GF-D8 (cell line): Measurements from ENCODE around the gene IGFBP7.

Experiments
- DNase-seq: peaks from one replicate; lab custom pipeline; 2025; lab: John Stamatoyannopoulos, UW

Gene IGFBP7

DNA sequence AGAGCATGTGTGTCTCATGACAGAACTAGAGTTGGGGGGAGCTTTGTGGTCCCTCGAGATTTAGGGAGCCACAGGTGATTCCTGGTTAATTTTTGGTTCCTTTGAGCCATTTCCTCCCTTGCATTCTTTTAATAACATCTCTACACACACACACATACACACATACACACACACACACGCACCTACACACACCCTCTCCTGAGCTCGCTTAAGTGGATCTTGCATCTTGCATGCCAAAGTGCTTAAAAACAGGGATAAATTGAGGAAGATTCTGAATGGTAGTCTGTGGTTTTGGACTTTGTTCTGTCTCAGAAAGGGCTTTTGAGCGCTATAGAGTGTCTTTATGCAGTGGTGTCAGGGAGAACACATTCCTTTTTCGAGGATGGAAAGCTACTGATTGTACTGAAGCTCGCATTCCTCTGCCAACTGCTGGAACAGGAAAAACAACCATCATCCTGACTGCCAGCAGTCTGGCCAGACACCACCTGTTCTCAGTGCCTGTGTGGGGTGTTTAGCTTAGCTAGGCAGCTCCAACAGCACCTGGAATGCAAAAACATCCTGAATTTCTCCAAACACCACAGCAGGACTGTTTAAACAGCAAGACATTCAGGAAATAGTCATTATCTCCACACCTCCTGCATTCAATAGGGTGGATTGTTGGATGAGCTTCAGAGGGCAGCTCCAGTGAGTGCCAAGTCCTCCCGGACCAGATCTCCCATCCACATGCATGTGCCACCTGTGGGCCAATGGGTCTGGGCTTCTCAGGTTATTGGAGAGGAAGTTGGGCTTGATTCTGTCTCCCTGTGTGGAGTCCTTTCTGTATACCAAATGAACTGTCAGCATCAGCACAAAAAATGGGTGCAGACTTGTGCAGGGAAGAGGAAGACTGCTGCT is 21.9 kb upstream of the IGFBP7 start:
- no peak for DNase-seq

- DNase-seq: no peak
Measured at GRCh38 chr4:57129477-57129876, 19.3 kb upstream of the IGFBP7 start.

DNA sequence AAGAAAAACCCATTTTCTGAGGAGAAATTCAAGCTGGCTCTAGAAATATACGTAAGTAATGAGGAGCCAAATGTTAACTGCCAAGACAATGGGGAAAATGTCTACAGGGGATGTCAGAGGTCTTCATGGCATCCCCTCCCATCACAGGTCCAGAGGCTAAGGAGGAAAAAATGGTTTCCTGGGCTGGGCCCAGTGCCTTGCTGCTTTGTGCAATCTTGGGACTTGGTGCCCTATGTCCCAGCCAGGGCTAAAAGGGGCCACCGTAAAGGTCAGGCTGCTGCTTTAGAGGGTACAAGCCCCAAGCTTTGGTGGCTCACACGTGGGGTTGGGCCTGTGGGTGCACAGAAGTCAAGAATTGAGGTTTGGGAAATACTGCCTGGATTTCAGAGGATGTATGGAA is 17.2 kb upstream of the IGFBP7 start:
- no peak for DNase-seq

GRCh38 chr4:57125996-57126395 is 15.8 kb upstream of the IGFBP7 start:
- DNase-seq: no peak

DNA sequence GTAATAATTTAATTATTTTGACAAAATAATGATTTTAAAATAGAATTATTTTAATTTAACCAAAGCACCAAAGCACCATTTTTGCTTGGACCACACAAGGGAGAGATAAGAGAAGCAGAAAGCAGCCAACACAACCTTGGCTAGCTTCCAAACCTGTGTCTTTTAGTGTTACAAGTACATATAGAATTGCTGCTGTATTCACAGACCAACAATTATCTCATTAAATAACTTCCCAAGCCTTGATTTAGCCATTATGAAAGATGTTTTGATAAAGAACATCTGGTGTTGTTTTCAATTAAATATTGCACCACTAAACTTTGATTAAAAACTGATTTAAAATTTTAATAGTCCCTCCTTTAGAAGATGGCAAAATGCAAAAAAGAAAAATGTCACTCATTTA is 14.0 kb upstream of the IGFBP7 start:
- DNase-seq: no peak

DNA sequence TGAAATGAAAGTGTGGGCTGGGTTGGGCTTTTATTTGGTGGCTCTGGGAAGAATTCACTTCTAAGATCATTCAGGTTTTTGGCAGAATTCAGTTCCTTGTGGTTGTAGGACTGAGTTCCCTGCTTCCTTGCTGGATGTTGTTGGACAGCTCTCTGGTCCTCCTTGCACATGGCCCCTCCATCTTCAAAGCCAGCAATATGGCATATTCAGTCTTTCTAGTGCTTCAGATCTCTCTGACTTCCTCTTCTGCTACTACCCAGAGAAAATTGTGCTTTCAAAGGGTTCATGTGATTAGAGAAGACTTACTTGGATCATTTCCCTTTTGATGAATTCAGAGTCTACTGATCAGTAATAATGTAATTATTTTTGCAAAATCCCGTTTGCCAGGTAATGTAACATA is 12.8 kb upstream of the IGFBP7 start:
- no peak for DNase-seq

GRCh38 chr4:57119054-57119651 is 9.0 kb upstream of the IGFBP7 start:
- DNase-seq: no peak

DNA sequence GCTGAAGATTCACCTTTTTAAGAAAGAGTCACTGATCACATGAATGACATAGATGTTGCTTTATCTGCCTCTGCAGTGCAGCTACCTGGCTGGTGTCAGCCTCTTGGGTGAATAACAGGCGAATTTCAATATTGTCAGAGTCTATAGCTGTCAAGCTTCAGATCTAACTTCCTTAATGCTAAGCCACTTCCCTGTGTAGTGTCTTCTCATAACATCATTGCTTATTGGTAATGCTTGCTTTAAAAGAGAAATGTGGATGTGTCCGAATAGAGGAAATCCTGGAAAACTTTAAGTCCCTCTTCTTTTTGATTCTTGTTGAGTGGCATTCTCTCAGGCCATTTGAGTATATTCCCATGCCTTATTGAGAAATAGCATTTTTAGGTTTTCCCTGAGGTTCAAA is 7.3 kb upstream of the IGFBP7 start:
- DNase-seq: no peak

GRCh38 chr4:57116245-57116644 is 6.1 kb upstream of the IGFBP7 start:
- no peak for DNase-seq

DNA sequence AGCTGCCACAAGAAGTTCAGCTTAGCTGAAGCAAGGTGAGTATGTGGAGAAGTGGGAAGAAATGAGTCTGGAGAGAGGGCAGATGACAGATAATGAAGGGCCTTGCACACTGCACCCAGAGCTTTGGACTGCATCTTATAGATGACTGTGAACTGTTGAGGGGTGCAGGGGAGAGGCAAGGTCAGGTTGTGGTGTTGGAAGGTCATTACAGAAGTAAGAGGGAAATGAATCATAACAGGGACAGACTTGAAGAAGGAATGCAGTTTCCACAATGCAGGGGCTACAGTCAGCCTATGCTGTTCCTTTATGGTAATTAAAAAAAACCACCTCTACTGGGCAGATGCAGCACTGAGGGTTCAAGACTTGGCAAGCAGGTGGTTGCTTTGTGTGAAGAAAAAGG is 4.8 kb upstream of the IGFBP7 start:
- no peak for DNase-seq

- DNase-seq: no peak
Measured at GRCh38 chr4:57113870-57114269, 3.7 kb upstream of the IGFBP7 start.

DNA sequence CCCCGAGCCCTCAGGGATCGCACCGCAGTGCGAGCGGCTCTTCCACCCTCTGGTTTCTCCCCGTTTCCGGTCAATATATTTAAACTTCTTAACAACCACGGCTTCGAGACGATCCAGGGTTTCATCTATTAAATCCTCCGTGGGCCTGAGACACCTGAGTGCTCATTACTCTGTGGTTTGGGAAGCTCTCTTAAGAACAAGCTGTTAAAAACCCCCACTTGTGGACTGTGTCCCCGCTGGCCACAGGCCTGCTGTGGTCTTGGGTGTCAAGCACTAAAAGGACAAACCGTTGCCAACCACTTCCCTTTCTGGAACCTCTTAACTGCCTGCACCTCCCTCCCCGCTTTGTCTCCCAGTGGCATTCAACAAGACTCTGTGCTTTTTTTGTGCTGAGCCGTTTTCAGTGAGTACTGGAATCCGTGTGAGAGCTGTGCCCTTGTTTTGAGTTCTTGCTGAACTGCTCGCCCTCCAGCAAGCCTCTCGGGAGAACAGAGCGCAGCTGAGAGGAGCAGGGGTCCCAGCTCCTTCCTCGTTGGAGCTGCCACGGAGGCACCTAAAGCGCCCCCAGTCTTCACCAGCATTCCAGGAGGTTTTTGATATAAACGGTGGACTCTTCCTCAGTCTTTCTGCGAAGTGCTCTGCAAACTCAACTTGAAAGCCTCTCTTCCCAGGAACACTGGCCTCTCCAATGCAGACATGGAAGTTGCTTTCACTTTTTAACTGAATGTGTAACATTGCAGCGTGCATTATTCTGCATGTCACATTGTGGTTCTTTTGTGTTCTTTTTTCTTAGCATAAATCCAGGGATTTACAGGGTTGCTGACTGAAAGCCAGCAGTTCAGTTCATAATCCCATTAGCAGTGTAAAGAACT is 691 bp upstream of the IGFBP7 start:
- DNase-seq: peak; percentile 94

GRCh38 chr4:57109411-57109846 is 756 bp downstream of the IGFBP7 start:
- no peak for DNase-seq

DNA sequence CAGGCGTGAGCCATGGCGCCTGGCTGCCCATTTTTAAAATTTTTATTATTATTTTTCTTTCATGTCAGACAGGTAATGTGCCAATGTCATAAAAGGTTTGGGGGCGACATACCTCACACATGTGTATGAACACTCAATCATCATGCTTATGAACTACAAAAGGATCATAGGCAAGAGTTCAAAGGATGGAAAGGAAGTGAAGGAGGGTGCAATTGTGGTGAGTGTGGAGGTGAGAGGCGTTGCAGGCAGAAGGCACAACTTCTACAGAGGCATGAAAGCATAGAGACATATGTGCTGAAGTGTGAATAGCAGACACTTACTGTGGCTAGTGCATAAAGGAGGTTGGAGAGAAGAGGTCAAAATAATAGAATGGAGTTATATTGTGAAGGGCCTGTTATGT is 4.0 kb downstream of the IGFBP7 start:
- DNase-seq: no peak

DNA sequence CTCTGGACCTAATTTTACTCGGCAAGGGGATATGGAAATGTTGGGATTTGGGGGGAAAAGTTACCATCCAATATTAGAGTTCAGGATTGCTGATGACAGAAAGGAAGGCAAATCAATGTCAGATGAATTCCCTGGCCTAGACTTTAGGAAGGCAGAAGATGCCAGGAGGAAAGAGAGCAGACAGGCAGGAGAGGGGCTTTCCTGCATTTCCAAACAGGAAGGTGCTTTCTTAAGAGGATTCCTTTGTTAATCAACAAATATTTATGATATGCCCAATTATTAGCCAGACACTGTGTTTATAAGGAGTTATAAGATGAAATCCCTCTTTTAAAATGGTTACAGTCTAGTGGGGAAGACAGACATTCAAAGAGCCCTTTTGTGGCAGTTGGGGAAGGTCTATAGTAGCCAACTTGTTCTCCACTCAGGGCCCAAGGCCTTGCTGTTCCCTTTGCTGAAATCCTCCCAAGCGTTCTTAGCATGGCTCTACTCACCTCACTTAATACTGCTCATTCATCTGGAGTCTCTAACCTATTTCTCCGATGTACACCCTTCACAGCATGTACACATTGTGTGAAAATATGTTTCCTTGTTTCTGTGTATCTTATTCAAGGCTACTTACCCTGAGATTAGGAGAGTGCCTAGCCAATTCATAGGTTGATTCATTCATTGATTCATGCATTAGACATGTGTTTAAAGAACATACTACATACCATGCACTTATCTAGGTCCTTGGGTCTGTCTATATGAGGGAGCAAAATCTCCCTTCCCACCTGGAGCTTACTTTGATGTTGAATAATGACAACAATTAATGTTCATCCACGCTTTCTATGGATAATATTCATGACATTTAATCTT is 5.3 kb downstream of the IGFBP7 start:
- DNase-seq: no peak

DNA sequence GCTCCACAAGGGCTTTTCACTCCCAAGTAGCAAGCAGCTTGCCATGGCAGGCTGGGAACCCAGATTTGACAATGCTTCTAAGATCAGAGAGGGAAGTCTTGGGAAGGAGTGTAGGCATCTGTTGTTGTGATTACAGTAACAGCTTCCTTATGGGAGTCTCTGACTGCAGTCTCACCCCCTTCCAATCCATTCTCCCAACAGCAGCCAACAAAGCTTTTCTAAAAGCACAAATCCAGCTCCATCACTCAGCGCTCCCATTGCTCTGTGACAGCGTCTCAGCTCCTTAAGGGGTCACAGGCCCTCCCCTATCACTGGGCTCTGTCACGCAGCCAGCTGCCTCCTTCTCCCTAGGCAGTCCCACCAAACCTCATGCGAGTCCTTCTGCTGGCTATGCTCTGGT is 7.1 kb downstream of the IGFBP7 start:
- no peak for DNase-seq

DNA sequence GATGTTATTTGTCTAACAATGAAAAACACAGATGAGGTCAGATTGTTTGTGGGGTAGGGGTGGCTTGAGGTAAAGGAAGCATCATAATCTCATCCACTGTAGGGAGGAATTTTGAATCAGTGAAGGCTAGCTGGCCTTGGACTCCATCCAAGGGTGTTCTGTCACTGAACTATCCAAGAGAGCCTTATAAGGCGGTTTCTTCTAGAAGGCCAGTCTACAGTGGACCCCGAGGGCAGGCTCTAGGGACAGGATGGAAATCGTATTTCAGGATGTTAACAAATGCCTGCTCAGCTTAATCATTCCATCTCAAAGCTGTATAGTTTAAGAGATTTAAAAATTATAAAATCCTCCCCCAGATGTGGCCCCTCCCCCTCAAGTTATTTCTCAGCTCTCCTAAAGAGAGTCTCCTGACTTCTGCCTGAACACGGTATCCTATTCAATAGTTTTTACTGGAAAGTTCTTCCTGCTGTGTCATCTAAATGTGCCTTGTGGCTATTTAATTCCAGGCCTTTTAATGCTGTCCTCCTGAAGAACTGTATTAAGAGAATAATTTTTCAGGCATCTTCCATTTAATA is 8.0 kb downstream of the IGFBP7 start:
- no peak for DNase-seq

DNA sequence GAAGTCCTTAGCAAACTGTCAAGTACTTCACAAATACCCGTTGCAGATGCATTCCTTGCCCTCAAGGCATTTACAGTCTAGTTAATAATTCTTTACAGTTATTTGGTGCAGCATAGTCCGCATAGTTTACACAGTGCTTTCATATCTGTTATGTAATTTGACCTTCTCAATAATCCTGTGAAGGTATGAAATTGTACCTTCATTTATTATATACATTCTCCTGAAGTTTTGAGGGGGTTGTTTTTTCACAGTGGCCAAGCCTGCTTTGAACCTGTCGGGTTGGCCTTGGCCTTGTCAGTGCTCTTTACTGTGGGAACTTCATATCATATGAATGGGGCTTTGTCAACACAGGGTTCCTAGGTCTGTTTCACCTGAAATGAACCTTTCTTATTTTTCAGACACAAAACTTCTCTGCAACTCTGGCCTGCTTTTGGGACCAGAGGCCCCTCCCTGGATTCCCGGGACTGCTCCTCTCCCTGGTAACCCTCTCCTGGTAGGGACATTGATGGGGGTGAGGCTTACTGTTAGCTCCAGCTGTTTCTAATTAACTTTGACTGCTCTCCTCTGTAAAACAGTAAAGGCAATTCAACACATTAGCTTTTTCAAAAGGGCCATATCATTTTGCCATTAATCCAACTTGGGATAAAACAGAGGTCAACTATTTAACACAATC is 9.1 kb downstream of the IGFBP7 start:
- DNase-seq: no peak

GRCh38 chr4:57099363-57099762 is 10.8 kb downstream of the IGFBP7 start:
- no peak for DNase-seq

DNA sequence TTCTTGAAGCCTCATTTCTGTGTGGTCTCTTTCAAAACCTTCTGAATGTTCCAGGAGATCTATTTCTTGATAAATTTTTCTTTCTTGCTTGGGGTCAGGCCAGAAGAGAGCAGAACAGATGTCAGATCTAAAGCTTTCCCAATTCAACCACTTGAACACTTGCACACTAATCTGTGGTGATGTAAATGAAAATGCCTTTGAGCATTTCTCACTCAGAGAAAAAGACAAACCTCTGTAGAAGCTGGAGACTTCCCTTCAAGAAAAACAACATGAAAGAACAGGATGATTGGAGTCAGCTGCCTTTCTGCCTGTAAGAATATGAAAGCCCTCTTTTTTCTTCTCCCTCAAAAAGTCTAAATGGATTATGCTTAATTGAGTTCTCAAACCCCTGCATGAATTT is 11.2 kb downstream of the IGFBP7 start:
- peak; percentile 39 for DNase-seq

DNA sequence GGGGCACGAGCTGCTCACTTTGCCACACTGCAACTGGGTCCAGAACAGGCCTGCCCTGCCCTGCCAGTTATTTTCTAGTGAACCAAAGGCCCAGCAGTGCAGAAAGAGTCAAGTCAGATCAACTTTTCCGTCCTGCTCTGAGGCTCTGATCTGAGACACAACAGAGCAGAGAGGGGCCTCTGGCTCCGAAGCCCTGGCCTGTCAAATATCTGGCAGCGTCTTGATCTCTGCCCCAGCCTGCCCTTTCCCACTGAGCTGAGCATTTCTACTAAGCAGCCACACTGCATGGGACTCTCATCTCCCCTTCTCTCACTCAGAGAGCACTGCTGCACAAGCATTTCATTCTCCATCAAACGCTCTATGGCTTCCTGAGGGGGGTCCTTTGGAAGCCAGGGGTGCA is 11.8 kb downstream of the IGFBP7 start:
- DNase-seq: no peak
